ENCODE measurements around the gene TTLL12.
"Not testable (repeated sequence)": the region's sequence is repeated elsewhere in the genome, so short reads cannot be mapped to it uniquely, and the experiment has no call there.

- not testable (repeated sequence) for TF ChIP-seq CTCF (optimal IDR thresholded peaks at IDR 0.05 in 1 of 3, IDR thresholded peaks at IDR 0.05 in 1 of 3, conservative IDR thresholded peaks at IDR 0.05 in 1 of 3; ENCODE audit: extremely low read depth in 1 of 3, insufficient read depth in 2 of 3, low read length in 3 of 3); EZH2 (IDR thresholded peaks at IDR 0.05; ENCODE audit: low read length)
Measured at GRCh38 chr22:43145371-43145770, 41.6 kb downstream of the TTLL12 start.

All from keratinocyte (primary cell).